Upper lobe of left lung (tissue), 4 donors: Measurements from ENCODE around the gene KCNH1.

Source experiments
- CTCF ChIP-seq, 6 experiments: fragments of 450-650 bp in 4 of 6; fragments of 200-600 bp in 2 of 6; sonication (generic) in 2 of 6; IDR thresholded peaks; one replicate each; pipeline ENCODE4 v1.5.1; 2016 to 2019; ENCODE audit warnings: antibody characterized with exemption in 6 of 6
- EP300 ChIP-seq, 4 donors: sonication (generic); formaldehyde crosslinking; IDR thresholded peaks; one replicate each; pipeline ENCODE4 v1.5.1; 2017; ENCODE audit warnings: antibody characterized with exemption in 4 of 4, control low read depth in 2 of 4
- POLR2A ChIP-seq, 4 donors: fragments of 450-650 bp; IDR thresholded peaks; one replicate each; pipeline ENCODE4 v1.5.1; 2016 to 2017; ENCODE audit warnings: antibody characterized with exemption in 4 of 4, mild to moderate bottlenecking in 2 of 4

- no peak for TF ChIP-seq CTCF (IDR thresholded peaks at IDR 0.05)
- TF ChIP-seq POLR2A (IDR thresholded peaks at IDR 0.05): no peak
- TF ChIP-seq EP300 (IDR thresholded peaks at IDR 0.05): no peak
These were observed 427.7 kb downstream of the KCNH1 start for GRCh38 chr1:210706246-210706645.
